ENCODE measurements around the gene GPRIN2.

DNA sequence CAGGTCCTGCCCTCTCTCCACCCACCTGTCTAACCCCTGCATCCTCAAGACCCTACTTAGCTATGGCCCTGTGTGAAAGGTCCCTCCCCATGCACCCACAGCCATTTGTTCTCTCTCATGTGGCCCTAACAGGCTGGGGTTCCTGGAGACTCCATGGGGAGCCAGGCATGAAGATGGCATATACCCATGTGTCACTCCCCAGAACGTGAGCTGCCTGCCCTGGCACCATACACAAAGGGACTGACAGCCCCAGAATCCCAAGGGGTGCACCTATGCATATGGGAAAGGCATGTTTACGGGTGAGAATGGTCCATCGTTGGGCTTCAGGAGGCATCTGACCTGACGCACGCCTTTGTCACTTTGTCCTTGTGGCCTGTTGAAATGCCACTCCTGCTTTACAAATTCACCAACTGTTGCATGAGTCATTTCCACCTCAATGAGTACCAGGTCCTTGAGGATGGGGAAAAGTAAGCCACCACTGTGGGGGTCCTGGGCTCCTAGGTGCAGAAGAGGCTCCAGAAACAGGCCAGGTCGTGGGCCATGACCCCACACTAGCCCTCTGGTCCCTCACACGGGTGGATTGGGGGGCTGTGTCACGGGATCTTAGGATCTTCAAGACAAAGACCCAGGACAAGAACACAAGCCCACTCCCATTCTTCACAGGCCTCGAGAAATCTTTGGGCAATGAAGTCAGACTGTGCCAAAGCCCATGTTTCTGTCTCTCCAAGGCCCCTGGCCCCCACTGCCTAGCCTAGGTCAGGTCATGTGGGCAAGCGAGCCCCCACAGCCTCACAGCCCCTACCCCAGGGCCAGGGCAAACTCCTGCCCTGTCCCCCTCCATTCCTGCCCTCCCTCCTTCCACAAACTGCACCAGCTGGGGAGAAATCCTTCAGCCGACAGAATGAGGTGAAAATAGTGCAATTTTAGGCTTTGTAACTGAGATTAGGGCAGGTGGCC, 8.6 kb downstream of the GPRIN2 start:
- no peak for TF ChIP-seq POLR2A (IDR thresholded peaks at IDR 0.05; ENCODE audit: low read depth, low read length)
- no peak for TF ChIP-seq POLR2AphosphoS5 (IDR thresholded peaks at IDR 0.05; ENCODE audit: low read depth, low read length)
